ENCODE results near the gene MAD2L1.

DNA sequence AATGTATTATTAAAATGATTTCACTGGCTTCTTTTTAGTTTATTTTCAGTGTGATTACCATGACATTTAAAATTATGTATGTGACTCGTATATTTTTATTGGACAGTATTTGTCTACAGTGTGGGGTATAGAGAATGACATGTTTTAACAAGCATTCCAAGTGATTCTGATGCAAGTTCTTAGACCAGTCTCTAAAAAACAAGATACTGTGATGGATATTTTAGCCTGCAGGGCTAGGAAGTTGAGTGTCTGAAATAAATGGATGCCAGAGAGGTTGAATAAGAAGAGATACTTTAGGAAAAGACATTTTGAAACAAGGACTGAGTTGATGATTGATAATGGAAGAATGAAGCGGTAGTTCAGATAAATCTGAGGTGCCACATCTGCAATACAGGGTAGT lies 3.5 kb upstream of the MAD2L1 start:
- no peak for TF ChIP-seq POLR2A (IDR thresholded peaks at IDR 0.05)
- TF ChIP-seq POLR2AphosphoS5 (IDR thresholded peaks at IDR 0.05), result no peak
